ENCODE measurements around the gene CSGALNACT2.

The CSGALNACT2 gene

DNA sequence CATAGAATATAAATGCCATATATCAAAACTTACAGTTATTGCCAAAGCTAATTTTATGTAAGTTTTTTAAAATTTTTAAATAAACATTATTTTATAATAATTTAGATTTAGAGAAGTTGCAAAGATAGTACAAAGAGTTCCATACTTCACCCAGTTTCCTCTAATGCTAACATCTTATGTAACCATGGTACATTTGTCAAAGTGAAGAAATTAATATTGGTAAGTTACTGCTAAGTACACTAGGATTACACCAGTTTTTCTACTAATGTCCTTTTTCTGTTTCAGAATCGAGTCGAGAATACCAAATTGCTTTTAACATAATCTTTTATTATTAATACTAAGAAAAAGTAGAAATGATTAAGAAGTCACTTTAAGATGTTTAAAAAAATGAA lies 29.2 kb downstream of the CSGALNACT2 start:
- TF ChIP-seq, protein P1, sequence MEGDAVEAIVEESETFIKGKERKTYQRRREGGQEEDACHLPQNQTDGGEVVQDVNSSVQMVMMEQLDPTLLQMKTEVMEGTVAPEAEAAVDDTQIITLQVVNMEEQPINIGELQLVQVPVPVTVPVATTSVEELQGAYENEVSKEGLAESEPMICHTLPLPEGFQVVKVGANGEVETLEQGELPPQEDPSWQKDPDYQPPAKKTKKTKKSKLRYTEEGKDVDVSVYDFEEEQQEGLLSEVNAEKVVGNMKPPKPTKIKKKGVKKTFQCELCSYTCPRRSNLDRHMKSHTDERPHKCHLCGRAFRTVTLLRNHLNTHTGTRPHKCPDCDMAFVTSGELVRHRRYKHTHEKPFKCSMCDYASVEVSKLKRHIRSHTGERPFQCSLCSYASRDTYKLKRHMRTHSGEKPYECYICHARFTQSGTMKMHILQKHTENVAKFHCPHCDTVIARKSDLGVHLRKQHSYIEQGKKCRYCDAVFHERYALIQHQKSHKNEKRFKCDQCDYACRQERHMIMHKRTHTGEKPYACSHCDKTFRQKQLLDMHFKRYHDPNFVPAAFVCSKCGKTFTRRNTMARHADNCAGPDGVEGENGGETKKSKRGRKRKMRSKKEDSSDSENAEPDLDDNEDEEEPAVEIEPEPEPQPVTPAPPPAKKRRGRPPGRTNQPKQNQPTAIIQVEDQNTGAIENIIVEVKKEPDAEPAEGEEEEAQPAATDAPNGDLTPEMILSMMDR (IDR thresholded peaks at IDR 0.05; ENCODE audit: low read depth, low read length) = no peak
- H3K4me3 ChIP-seq (replicated peaks in 1 of 2; ENCODE audit: low read depth in 2 of 2, low read length in 2 of 2) = no peak overlapping the region
- DNase-seq (ENCODE audit: low read depth in 2 of 2) = no peak

DNA sequence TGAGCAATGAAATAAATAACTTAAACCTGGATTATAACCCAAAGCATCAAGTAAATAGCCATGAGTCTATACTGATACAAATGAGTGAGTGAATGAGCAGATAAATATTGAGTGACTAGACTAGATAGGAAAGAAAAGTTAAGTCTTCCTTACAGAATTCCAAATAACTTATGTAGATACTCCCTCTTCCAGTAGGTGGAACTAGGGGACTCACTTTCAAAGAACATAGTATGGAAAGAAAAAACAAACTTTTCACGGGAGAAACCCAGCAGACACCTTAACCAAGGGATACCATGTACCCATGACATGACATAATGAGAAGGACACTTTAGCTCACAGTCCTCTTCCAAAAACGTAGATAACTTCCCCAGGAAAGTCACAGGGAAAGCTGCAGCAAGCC lies 32.2 kb downstream of the CSGALNACT2 start:
- H3K4me3 ChIP-seq (replicated peaks in 1 of 2; ENCODE audit: low read depth in 2 of 2, low read length in 2 of 2) = no peak overlapping the region
- TF ChIP-seq, protein P1 (IDR thresholded peaks at IDR 0.05; ENCODE audit: low read depth, low read length) = peak; percentile 25
- peak in 1 of 2 donors; percentile 32 for DNase-seq (ENCODE audit: low read depth in 2 of 2)

DNA sequence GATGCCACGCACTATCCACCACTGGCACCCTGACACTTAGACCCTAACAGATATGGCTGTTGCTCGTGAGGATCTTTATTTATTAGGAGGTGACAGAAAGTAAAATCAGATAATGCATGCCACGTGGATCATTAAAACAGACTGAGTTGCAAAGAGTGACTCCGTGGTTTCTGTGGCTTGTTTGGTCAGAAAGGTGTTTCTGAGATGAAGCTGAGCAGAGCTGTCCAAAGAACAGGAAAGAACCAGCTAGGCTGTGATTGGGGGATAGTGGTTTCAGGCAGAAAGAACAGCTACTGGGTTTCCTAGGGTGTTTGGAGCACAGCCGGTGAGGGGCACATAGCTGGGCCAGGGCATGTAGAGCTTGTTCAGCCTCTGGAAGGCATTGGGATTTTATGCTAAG lies 34.4 kb downstream of the CSGALNACT2 start:
- TF ChIP-seq, protein P1 (IDR thresholded peaks at IDR 0.05; ENCODE audit: low read depth, low read length) = no peak
- H3K4me3 ChIP-seq (replicated peaks in 1 of 2; ENCODE audit: low read depth in 2 of 2, low read length in 2 of 2) = no peak overlapping the region
- no peak for DNase-seq (ENCODE audit: low read depth in 2 of 2)

DNA sequence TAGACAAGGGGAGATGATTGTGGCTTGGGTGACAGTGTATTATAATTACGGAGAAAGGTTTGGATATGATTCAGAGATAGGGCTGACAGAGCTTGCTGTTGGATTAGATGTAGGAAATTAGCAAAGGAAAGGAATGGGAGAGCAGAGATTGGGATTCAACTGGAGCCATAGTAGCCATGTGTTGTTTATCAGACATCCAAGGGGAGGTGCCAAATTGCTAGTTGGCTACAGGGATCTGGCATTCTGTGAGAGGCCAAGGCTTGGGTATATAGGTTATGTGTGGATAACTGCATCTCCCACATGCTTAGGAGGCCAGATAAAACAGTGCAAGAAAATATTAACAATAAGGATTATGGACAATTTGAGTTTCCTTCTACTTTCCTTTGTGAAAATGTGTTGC lies 34.9 kb downstream of the CSGALNACT2 start:
- H3K4me3 ChIP-seq (replicated peaks in 1 of 2; ENCODE audit: low read depth in 2 of 2, low read length in 2 of 2) = no peak overlapping the region
- TF ChIP-seq, protein P1 (IDR thresholded peaks at IDR 0.05; ENCODE audit: low read depth, low read length) = no peak
- no peak for DNase-seq (ENCODE audit: low read depth in 2 of 2)

DNA sequence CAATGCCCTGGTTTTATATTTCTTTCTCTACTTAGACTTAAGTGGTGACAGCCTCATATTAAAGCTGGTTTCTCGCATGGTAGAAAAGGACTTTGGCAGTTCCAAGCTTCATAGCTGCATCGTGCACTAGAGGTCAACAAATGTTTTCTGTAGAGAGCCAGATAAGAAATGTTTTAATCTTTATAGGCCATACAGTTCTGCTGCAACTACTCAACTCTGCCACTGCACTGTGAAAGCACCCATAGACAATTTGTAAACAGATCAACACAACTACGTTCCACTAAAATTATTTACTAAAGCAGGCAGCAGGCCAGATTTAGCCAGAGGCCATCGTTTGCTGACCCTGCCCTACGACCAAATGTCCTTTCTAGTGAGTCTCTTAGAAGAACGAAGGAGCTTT lies 36.7 kb downstream of the CSGALNACT2 start:
- no peak overlapping the region for H3K4me3 ChIP-seq (replicated peaks in 1 of 2; ENCODE audit: low read depth in 2 of 2, low read length in 2 of 2)
- TF ChIP-seq, protein P1 (IDR thresholded peaks at IDR 0.05; ENCODE audit: low read depth, low read length) = no peak
- no peak for DNase-seq (ENCODE audit: low read depth in 2 of 2)

DNA sequence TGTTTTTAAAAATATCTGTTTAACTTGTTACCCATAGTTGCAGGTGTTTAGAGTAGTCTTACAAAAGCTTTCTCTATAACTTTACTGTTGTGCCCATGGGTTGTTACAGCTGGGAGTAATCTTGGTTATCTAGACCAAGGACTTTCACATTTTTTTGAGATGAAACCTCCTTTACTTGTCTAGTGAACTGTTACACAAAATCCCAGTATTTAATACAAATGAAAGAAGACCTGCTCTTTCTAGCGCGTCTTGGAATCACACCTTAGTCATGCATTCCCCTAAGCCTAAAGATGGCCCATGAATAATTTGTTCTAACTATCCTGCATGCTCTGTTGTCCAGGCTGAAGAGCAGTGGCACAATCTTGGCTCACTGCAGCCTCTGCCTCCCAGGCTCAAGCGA lies 38.0 kb downstream of the CSGALNACT2 start:
- DNase-seq (ENCODE audit: low read depth in 2 of 2) = no peak
- no peak overlapping the region for H3K4me3 ChIP-seq (replicated peaks in 1 of 2; ENCODE audit: low read depth in 2 of 2, low read length in 2 of 2)
- TF ChIP-seq, protein P1 (IDR thresholded peaks at IDR 0.05; ENCODE audit: low read depth, low read length) = no peak

DNA sequence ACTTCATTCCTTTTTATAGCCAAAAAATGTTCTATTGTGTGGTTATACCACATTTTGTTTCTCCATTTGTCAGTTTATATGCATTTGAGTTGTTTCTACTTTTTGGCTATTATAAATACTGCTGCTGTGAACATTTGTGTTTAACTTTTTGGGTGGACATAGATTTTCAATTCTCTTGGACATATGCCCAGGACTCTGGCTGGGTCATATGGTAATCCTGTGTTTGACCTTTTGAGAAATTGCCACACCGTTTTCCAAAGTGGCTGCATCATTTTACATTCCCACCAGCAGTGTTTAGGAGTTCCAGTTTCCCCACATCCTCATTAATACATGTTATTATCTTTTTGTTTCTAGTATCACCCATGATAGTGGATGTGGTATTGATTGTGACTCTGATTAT lies 39.4 kb downstream of the CSGALNACT2 start:
- H3K4me3 ChIP-seq (replicated peaks in 1 of 2; ENCODE audit: low read depth in 2 of 2, low read length in 2 of 2) = no peak overlapping the region
- TF ChIP-seq, protein P1 (IDR thresholded peaks at IDR 0.05; ENCODE audit: low read depth, low read length) = no peak
- DNase-seq (ENCODE audit: low read depth in 2 of 2) = peak in 1 of 2 donors; percentile 34
